ENCODE measurements around the gene TRAIP.
A peak's percentile ranks its signal among the peaks of the same experiment; 100 is the strongest.

The TRAIP gene

DNA sequence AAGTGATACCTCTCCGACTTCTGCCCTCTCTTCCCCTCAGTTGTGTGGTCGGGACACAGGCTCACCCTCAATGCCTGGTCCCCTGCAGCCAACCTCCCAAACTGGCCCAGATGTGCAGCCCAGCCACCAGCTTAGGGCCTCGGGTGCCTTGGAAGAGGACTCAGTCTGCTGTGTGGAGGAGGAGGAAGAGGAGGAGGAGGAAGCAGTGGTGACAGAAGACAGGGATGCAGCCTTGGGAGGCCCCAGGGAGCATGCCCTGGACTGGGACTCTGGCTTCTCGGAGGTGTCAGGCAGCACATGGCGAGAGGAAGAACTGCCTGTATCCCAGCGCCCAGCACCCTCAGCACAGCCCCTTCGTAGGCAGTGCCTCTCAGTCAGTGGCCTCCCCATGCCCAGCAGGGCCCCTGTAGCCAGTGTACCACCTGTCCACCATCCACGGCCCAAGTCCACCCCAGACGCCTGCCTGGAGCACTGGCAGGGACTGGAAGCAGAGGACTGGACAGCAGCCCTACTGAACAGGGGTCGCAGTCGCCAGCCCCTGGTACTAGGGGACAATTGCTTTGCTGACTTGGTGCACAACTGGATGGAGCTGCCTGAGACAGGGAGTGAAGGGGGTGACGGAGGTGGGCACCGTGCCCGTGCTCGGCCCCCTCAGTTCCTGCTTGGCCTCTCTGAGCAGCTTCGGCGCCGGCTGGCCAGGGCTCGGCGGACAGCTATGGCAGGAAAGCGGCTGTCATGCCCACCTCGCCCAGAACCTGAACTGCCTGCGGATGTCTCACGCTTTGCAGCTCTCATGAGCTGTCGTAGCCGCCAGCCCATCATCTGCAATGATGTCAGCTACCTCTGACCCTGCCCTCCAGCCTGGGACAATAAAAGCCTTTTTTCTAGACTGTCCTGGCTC lies 52.0 kb downstream of the TRAIP start:
- no peak for DNase-seq (ENCODE audit: extremely low spot score)
- POLR2A ChIA-PET: interaction anchor here (1.1 to 1.6 kb wide), 3 partner anchors 9 to 23 kb away, joined by 3 to 8 read pairs (median 6); partner anchors contain the start of genes IP6K1 and UBA7
- CTCF ChIA-PET: interaction anchor here (1.3 to 25.2 kb wide), 10 partner anchors 9 to 265 kb away, joined by 3 to 558 read pairs (median 14); partner anchors contain the start of genes IP6K1 and UBA7
- TF ChIP-seq, protein P1, sequence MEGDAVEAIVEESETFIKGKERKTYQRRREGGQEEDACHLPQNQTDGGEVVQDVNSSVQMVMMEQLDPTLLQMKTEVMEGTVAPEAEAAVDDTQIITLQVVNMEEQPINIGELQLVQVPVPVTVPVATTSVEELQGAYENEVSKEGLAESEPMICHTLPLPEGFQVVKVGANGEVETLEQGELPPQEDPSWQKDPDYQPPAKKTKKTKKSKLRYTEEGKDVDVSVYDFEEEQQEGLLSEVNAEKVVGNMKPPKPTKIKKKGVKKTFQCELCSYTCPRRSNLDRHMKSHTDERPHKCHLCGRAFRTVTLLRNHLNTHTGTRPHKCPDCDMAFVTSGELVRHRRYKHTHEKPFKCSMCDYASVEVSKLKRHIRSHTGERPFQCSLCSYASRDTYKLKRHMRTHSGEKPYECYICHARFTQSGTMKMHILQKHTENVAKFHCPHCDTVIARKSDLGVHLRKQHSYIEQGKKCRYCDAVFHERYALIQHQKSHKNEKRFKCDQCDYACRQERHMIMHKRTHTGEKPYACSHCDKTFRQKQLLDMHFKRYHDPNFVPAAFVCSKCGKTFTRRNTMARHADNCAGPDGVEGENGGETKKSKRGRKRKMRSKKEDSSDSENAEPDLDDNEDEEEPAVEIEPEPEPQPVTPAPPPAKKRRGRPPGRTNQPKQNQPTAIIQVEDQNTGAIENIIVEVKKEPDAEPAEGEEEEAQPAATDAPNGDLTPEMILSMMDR (IDR thresholded peaks at IDR 0.05; ENCODE audit: control extremely low read depth, extremely low read depth, low read depth, missing control alignments): no peak

DNA sequence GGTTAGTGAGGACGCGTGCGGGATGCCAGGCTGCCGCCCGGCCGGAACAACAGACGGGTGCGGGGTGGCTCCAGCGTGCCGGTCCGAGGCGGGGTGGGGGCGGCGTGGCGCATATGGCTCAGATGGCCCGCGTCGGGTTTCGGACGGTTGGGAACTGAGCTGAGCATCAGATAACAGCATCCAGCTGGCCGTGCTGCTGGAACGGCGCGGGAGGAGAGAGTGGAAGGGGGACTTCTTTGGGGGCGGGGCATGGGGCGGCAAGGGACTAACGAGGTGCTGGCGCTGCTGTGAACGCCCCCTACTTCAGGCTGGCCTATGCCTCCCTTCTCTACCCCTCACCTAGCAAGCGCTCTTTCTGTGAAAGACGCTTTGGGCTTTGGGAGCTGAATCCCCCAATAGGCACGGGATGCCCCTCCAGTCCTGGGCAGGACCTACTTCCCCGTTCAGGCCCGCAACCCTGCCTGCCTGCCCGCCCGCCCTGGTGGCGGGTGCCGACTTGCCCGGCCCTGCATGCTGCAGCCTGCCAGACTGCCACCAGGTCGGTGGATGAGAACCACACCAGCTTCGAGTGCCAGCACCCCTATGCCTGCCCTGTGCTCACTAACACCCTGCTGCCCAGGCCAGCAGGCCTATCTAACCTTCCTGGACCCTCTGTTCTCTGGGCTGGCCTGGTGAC lies 52.8 kb downstream of the TRAIP start:
- peak; percentile 48 for DNase-seq (ENCODE audit: extremely low spot score)
- POLR2A ChIA-PET: interaction anchor here (0.6 to 1.6 kb wide), 8 partner anchors 10 to 408 kb away, joined by 3 to 8 read pairs (median 4); partner anchors contain the start of genes IP6K1 and UBA7
- TF ChIP-seq, protein P1 (IDR thresholded peaks at IDR 0.05; ENCODE audit: control extremely low read depth, extremely low read depth, low read depth, missing control alignments): no peak
- CTCF ChIA-PET: interaction anchor here (0.6 to 25.2 kb wide), 34 partner anchors 9 to 503 kb away, joined by 3 to 558 read pairs (median 4); partner anchors contain the start of genes AMIGO3, IP6K1, MON1A and RBM6

- POLR2A ChIA-PET: interaction anchor here (0.6 to 1.6 kb wide), 9 partner anchors 9 to 409 kb away, joined by 3 to 8 read pairs (median 4); partner anchors contain the start of genes IP6K1 and UBA7
- peak; percentile 92 for DNase-seq (ENCODE audit: extremely low spot score)
- TF ChIP-seq, protein P1 (IDR thresholded peaks at IDR 0.05; ENCODE audit: control extremely low read depth, extremely low read depth, low read depth, missing control alignments): peak; percentile 88
- CTCF ChIA-PET: interaction anchor here (0.6 to 25.2 kb wide), 38 partner anchors 10 to 504 kb away, joined by 3 to 558 read pairs (median 4); partner anchors contain the start of genes AMIGO3, IP6K1, MON1A and RBM6
These were observed 53.5 kb downstream of the TRAIP start, which contains the start of gene INKA1 for GRCh38 chr3:49802719-49803464. Gene INKA1 (plus strand): TSS chr3:49803261. CDS start chr3:49803393, 132 bp downstream.

DNA sequence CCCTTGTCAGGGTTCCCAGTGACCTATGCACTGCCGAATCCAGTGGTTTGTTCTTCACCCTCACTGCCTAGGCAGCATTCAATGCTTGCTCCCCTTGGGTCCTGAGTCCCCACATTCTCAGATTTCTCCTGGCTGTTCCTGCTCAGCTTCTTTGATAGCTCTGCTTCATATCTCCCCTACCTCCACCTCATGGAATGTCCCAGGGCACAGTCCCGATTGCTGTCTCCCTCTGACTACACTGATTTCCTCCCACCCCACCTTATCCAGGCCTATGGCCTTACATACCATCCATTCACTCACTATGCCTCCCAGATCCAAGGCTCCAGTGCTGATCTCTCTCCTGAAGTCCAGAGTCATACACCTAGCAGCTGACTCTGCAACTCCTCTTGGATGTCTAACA lies 55.2 kb downstream of the TRAIP start:
- POLR2A ChIA-PET: no interaction called here
- CTCF ChIA-PET: interaction anchor here (1.0 to 25.2 kb wide), 4 partner anchors 9 to 54 kb away, joined by 4 to 558 read pairs (median 28); partner anchors contain the start of gene TRAIP
- no peak for DNase-seq (ENCODE audit: extremely low spot score)
- TF ChIP-seq, protein P1 (IDR thresholded peaks at IDR 0.05; ENCODE audit: control extremely low read depth, extremely low read depth, low read depth, missing control alignments): no peak

GRCh38 chr3:49799761-49800160 lies 56.6 kb downstream of the TRAIP start, which contains the start of gene CDHR4:
Gene CDHR4 (minus strand): TSS chr3:49799873. CDS start chr3:49799812, 61 bp downstream.
- ChIA-PET CTCF (interaction anchor here (1.0 to 25.2 kb wide), 5 partner anchors 11 to 69 kb away, joined by 3 to 558 read pairs (median 3); no protein-coding TSS in a partner anchor), POLR2A (interaction anchor here (0.9 kb wide), 1 partner anchor 13 kb away, joined by 3 read pairs; the partner anchor contains the start of gene IP6K1)
- DNase-seq (ENCODE audit: extremely low spot score): no peak
- TF ChIP-seq, protein P1 (IDR thresholded peaks at IDR 0.05; ENCODE audit: control extremely low read depth, extremely low read depth, low read depth, missing control alignments): no peak

Data from GM10248 (cell line).